T-helper 17 cell (primary cell): Measurements from ENCODE around the gene TIMM44. TPM values are rescaled to one million over a fixed set of nuclear protein-coding genes. Genes with fewer than 3 reads are reported as not detected.
A peak's percentile ranks its signal among the peaks of the same experiment; 100 is the strongest.
"Not testable (repeated sequence)": the region's sequence is repeated elsewhere in the genome, so short reads cannot be mapped to it uniquely, and the experiment has no call there.

Experiments used
- ATAC-seq: fragments of 150-1000 bp; cut with Tn5 transposase; 2 replicates; pipeline ENCODE4 v1.10.0; 2021; ENCODE audit warnings: mild to moderate bottlenecking, moderate library complexity
- DNase-seq, 3 donors: peaks; one replicate each; pipeline versions ENCODE4 v3.0.0 to v3.0.0-alpha.2; 2020 to 2021
- H3K9me3 ChIP-seq: one replicate; pipeline ENCODE4 v1.7.0; 2013; ENCODE audit warnings: low read length, mild to moderate bottlenecking; ENCODE audit not compliant: control insufficient read depth, poor library complexity, severe bottlenecking
- H3K27ac Mint-ChIP-seq: one replicate; pipeline ENCODE4 v1.8.0; 2022; ENCODE audit warnings: mild to moderate bottlenecking, moderate library complexity, mixed read lengths
- H3K27me3 Mint-ChIP-seq: one replicate; pipeline ENCODE4 v1.8.0; 2022; ENCODE audit warnings: mixed read lengths
- H3K36me3 Mint-ChIP-seq: one replicate; pipeline ENCODE4 v1.8.0; 2022; ENCODE audit warnings: low read depth, mixed read lengths
- H3K4me1 Mint-ChIP-seq: one replicate; pipeline ENCODE4 v1.8.0; 2022; ENCODE audit warnings: mild to moderate bottlenecking, mixed read lengths
- H3K4me3 Mint-ChIP-seq: one replicate; pipeline ENCODE4 v1.8.0; 2022; ENCODE audit warnings: mild to moderate bottlenecking, moderate library complexity, mixed read lengths
- total RNA-seq, 4 donors: library from RNA in 2 of 4; stranded (reverse) in 2 of 4; gene quantifications; one replicate each; pipeline ENCODE4 v1.2.3 and lab custom pipeline; 2022 to 2026

The TIMM44 gene
- total RNA-seq, 2 donors from 2014 or later, result 89.5 to 93.1 TPM

DNA sequence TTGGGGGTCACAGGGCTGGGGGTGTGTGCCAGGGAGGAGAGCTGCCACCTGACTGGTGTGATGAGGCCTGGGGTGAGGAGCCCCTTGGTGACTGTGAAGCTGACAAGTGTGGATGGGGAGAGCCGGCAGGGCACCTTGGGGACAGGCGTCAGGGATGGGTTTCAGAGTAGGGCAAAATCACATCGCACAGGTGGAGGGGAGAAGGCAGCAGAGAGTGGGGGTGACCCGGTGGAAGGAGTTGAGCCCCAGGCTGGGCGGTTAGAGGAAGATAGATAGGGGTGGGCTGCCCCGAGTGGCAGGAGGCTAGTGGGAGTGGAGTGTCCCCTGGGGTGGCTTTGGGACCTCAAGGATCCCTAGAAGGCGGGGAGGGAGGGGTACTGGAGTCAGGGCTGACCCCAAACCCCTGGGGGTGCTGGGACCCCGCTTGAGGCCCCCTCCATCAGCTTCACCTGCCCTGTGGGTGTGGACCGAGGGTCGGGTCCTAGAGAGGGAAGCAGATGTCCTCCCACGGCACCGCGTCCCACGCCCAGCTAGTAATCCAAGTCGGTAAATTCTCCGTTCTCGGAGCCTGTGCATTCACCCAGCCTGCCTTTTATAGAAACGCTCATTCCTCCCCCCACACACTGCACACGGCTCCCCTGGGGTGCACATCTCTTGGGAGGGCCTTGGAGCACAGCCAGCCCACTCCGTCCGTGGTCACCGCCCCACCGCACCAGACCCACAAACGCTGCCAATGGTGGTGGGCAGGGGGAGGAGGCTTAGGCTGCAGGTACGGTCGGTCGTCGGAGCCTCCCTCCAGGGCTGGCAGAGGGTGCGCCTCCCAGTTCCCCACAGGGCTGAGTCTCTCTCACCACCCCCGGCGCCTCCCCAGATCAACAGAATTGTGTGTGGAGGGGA lies 19.9 kb downstream of the TIMM44 start:
- Mint-ChIP-seq H3K4me1 (peaks cover 24% of the 10 kb centered on the region), H3K27ac (no peak overlapping the region), H3K27me3 (peaks cover 4% of the 10 kb centered on the region), H3K36me3 (peaks cover 2% of the 10 kb centered on the region), H3K4me3 (peak overlapping the region; percentile 50)
- no peaks in the 10 kb centered on the region for H3K9me3 ChIP-seq
- no peak for ATAC-seq
- no peak for DNase-seq

DNA sequence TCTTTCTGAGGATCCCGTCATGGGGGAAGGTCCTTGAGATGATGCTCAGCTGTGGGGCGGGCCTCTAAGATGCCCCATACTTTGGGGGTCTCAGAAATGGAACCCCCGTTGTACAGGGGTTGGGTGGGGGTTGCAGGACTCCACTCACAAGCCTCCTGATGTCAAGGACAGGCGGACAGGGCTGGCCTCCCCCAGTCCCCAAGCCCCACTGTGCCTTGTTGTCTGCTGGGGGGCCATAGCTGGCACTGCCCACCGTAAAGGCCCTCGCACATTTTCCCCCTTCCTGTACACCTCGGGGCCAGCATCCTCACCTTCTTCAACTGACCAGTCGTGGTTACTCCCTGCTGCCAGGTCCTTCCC lies 20.6 kb downstream of the TIMM44 start:
- DNase-seq (no peak), ATAC-seq (no peak)
- H3K27me3 Mint-ChIP-seq, result peaks cover 4% of the 10 kb centered on the region
- peaks cover 2% of the 10 kb centered on the region for H3K36me3 Mint-ChIP-seq
- peaks cover 24% of the 10 kb centered on the region for H3K4me1 Mint-ChIP-seq
- no peaks in the 10 kb centered on the region for H3K9me3 ChIP-seq
- no peak overlapping the region for H3K27ac Mint-ChIP-seq
- H3K4me3 Mint-ChIP-seq, result peak overlapping the region; percentile 45

DNA sequence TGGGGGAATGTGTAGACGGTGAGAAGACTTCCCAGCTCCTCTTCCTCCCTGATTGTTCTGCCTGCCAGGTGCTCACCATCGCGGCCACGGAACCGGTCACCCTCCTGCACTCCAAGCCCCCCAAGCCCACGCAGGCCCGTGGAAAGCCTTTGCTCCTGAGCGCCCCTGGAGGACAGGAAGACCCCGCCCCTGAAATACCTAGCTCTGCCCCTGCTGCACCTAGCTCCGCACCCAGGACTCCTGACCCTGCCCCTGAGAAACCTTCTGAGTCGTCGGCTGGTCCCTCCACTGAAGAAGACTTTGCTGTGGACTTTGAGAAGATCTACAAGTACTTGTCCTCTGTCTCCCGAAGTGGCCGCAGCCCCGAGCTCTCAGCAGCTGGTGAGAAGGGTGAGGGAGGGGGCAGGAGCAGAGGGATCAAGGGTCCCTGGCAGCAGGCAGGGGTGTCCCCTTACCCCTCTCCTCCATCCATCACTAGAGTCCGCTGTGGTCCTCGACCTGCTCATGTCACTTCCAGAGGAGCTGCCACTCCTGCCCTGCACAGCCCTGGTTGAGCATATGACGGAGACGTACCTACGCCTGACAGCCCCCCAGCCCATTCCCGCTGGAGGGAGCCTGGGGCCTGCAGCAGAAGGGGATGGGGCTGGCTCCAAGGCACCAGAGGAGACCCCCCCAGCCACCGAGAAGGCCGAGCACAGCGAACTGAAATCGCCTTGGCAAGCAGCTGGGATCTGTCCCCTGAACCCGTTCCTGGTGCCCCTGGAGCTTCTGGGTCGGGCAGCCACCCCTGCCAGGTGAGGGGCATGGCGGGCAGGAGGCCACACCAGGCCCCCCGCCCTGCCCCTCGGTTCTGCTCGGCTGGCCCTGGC lies 21.3 kb downstream of the TIMM44 start:
- ATAC-seq (no peak), DNase-seq (no peak)
- Mint-ChIP-seq H3K36me3 (peaks cover 2% of the 10 kb centered on the region), H3K27ac (no peak overlapping the region), H3K4me3 (no peak overlapping the region), H3K4me1 (peaks cover 24% of the 10 kb centered on the region), H3K27me3 (peaks cover 4% of the 10 kb centered on the region)
- no peaks in the 10 kb centered on the region for H3K9me3 ChIP-seq

GRCh38 chr19:7921302-7921966 lies 22.0 kb downstream of the TIMM44 start:
- H3K27ac Mint-ChIP-seq, result peak overlapping the region; percentile 71
- peak overlapping the region; percentile 95 for H3K4me3 Mint-ChIP-seq
- peaks cover 24% of the 10 kb centered on the region for H3K4me1 Mint-ChIP-seq
- ATAC-seq, result no peak
- H3K27me3 Mint-ChIP-seq, result peaks cover 4% of the 10 kb centered on the region
- H3K9me3 ChIP-seq, result no peaks in the 10 kb centered on the region
- peaks cover 2% of the 10 kb centered on the region for H3K36me3 Mint-ChIP-seq
- DNase-seq, result no peak

DNA sequence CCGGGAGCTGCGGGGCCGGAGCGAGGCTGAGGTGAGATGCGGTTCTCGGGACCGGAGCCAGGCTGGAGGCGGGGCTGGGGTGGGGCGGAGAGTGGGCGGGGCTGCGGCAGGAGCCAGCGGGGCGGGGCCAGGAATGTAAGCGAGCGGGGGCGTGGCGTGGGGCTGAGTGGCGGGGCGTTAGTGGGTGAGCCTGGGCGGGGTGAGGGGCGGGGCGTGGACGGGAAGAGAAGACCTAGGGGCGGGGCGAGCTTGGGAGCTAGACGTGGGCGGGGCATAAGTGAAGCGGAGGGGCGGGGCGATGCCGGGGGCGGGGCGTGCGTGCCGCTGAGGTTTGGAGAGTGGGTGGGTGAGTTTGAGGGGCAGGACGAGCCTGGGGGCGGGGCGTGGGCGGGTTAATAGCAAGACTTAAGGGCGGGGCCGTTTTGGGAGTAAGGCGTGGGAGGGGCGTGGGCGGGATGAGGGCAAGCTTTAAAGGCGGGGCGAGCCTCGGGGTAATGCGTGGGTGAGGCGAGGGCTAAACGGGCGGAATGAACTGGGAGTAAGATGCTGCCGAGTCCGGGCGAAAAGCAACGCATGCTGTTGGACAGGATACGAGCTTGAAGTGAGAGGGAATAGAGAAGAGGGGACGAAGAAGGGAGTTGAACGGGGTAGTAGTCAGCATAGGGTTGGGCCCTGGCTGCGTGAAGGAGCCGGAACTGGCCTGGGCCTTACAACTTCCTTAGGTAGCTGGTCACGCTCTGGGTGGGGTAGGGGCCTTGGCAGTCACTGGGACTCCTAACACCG lies 22.8 kb downstream of the TIMM44 start:
- H3K9me3 ChIP-seq, result no peaks in the 10 kb centered on the region
- H3K27ac Mint-ChIP-seq, result peak overlapping the region; percentile 71
- peaks cover 24% of the 10 kb centered on the region for H3K4me1 Mint-ChIP-seq
- peak overlapping the region; percentile 95 for H3K4me3 Mint-ChIP-seq
- peaks cover 5% of the 10 kb centered on the region for H3K27me3 Mint-ChIP-seq
- peak; percentile 76 for ATAC-seq
- peak; percentile 97 to 100 (median 100) for DNase-seq
- peaks cover 2% of the 10 kb centered on the region for H3K36me3 Mint-ChIP-seq

- peak within 1 kb of the TSS; percentile 95 for H3K4me3 Mint-ChIP-seq
These were observed 23.6 kb downstream of the TIMM44 start, which contains the start of gene SNAPC2 for GRCh38 chr19:7919610-7920518. Gene SNAPC2 (plus strand): TSS chr19:7920338. CDS start chr19:7920367, 29 bp downstream.

GRCh38 chr19:7918615-7919421 lies 24.6 kb downstream of the TIMM44 start:
- peaks cover 24% of the 10 kb centered on the region for H3K4me1 Mint-ChIP-seq
- peak overlapping the region; percentile 78 for H3K4me3 Mint-ChIP-seq
- H3K36me3 Mint-ChIP-seq, result peaks cover 2% of the 10 kb centered on the region
- H3K27me3 Mint-ChIP-seq, result peaks cover 10% of the 10 kb centered on the region
- DNase-seq (no peak), ATAC-seq (no peak)
- no peaks in the 10 kb centered on the region for H3K9me3 ChIP-seq
- no peak overlapping the region for H3K27ac Mint-ChIP-seq

More at GRCh38 chr19:7919610-7920518, 23.6 kb downstream of the TIMM44 start, which contains the start of gene SNAPC2:
- no peaks in the 10 kb centered on the region for H3K9me3 ChIP-seq
- Mint-ChIP-seq H3K4me1 (peaks cover 24% of the 10 kb centered on the region), H3K27me3 (peaks cover 10% of the 10 kb centered on the region), H3K36me3 (peaks cover 2% of the 10 kb centered on the region), H3K27ac (peak within 1 kb of the TSS; percentile 71)
- ATAC-seq (peak; percentile 71), DNase-seq (peak; percentile 93 to 95 (median 94))

DNA sequence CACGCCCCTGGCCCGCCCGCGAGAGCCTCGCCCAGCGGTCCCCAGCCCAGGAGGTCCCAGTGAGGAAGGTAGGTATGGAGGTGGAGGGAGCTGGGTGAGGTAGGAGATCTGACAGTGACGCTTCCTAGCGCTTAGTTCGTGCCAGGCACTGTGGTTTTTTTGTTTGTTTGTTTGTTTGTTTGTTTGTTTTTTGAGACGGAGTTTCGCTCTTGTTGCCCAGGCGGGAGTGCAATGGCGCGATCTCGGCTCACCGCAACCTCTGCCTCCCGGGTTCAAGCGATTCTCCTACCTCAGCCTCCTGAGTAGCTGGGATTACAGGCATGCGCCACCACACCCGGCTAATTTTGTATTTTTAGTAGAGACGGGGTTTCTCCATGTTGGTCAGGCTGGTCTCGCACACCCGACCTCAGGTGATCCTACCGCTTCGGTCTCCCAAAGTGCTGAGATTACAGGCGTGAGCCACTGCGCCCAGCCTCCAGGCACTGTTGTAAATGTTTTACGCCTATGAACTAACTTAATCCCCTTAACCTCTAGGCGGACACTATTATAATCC lies 25.3 kb downstream of the TIMM44 start:
- H3K27ac Mint-ChIP-seq, ATAC-seq, H3K9me3 ChIP-seq, DNase-seq, H3K36me3 Mint-ChIP-seq: not testable (repeated sequence)
- Mint-ChIP-seq H3K4me1 (peaks cover 24% of the 10 kb centered on the region), H3K27me3 (peaks cover 10% of the 10 kb centered on the region), H3K4me3 (peak overlapping the region; percentile 78)

DNA sequence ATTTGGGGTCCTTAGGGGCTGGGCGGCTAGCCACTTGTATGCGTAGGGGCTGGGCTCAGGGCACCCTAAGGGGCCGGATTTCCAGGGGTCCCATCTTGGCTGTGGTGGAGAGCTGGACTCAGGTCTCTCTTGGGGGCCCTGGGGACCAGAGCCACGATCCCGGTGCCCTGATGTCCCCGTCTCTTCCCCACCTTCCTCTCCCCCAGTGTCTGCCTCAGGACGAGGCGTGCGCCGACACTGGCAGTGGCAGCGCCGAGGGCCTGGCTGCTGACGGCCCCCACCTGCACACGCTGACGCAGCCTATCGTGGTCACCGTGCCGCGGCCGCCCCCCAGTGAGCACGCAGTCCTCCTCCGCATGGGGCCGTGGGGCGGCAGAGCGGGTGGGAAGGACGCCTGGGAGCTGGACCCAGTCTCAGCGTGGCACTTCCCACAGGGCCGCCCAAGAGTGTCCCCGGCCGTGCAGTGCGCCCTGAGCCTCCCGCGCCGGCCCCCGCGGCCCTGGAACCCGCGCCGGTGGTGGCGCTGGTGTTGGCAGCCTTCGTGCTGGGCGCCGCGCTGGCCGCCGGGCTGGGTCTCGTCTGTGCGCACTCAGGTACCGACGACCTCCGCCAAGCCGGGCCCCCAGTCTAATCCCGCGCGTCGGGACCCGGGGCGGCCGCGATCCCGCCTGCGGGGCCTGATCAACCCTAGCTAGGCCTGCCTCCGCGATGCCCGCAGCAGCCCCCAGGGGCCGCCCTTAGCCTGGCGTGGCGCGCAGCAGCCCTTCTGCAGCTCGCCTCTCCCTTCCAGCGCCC lies 26.0 kb downstream of the TIMM44 start:
- peak; percentile 21 for ATAC-seq
- Mint-ChIP-seq H3K27ac (no peak overlapping the region), H3K4me3 (peak overlapping the region; percentile 86)

GRCh38 chr19:7916955-7917266 lies 26.6 kb downstream of the TIMM44 start:
- Mint-ChIP-seq H3K27me3 (peaks cover 10% of the 10 kb centered on the region), H3K4me1 (peaks cover 24% of the 10 kb centered on the region), H3K36me3 (peaks cover 8% of the 10 kb centered on the region), H3K27ac (no peak overlapping the region), H3K4me3 (peak overlapping the region; percentile 86)
- H3K9me3 ChIP-seq, result no peaks in the 10 kb centered on the region
- DNase-seq, result no peak
- no peak for ATAC-seq

More for the DNA sequence above, 26.0 kb downstream of the TIMM44 start:
- Mint-ChIP-seq H3K27me3 (peaks cover 10% of the 10 kb centered on the region), H3K4me1 (peaks cover 27% of the 10 kb centered on the region), H3K36me3 (peaks cover 6% of the 10 kb centered on the region)
- peak; percentile 46 to 61 (median 50) for DNase-seq
- no peaks in the 10 kb centered on the region for H3K9me3 ChIP-seq
